NCI-H1092 treated with DMSO at 0.1 percent for 48 hours (cell line): ENCODE results near the gene PHLPP2.
A peak's percentile ranks its signal among the peaks of the same experiment; 100 is the strongest.

Source experiments
- DNase-seq: peaks from one replicate; lab custom pipeline; 2025; lab: John Stamatoyannopoulos, UW

The PHLPP2 gene

GRCh38 chr16:71666928-71667707 lies 57.4 kb downstream of the PHLPP2 start:
- DNase-seq, result no peak

GRCh38 chr16:71666264-71666663 lies 58.2 kb downstream of the PHLPP2 start:
- no peak for DNase-seq

- no peak for DNase-seq
Measured at GRCh38 chr16:71659471-71659870, 65.0 kb downstream of the PHLPP2 start.

GRCh38 chr16:71658771-71659170 lies 65.7 kb downstream of the PHLPP2 start:
- no peak for DNase-seq

GRCh38 chr16:71649704-71650103 lies 74.8 kb downstream of the PHLPP2 start:
- DNase-seq, result no peak

- no peak for DNase-seq
Measured at GRCh38 chr16:71648921-71649320, 75.6 kb downstream of the PHLPP2 start.

GRCh38 chr16:71648162-71648561 lies 76.3 kb downstream of the PHLPP2 start:
- no peak for DNase-seq

GRCh38 chr16:71647391-71647790 lies 77.1 kb downstream of the PHLPP2 start:
- no peak for DNase-seq

GRCh38 chr16:71645450-71645849 lies 79.1 kb downstream of the PHLPP2 start:
- DNase-seq, result peak; percentile 14

GRCh38 chr16:71637398-71637797 lies 87.1 kb downstream of the PHLPP2 start:
- DNase-seq, result no peak

- no peak for DNase-seq
Measured at GRCh38 chr16:71635632-71636031, 88.9 kb downstream of the PHLPP2 start.

- no peak for DNase-seq
Measured at GRCh38 chr16:71631776-71632175, 92.7 kb downstream of the PHLPP2 start.

- DNase-seq, result no peak
Measured at GRCh38 chr16:71630808-71631207, 93.7 kb downstream of the PHLPP2 start.

GRCh38 chr16:71629278-71630016 lies 95.1 kb downstream of the PHLPP2 start:
- peak; percentile 4 for DNase-seq

GRCh38 chr16:71628810-71629209 lies 95.7 kb downstream of the PHLPP2 start:
- no peak for DNase-seq

GRCh38 chr16:71627731-71628181 lies 96.7 kb downstream of the PHLPP2 start:
- DNase-seq, result no peak

GRCh38 chr16:71626858-71627213 lies 97.7 kb downstream of the PHLPP2 start:
- DNase-seq, result no peak

- DNase-seq, result no peak
Measured at GRCh38 chr16:71626018-71626857, 98.3 kb downstream of the PHLPP2 start, which contains the start of gene MARVELD3. Gene MARVELD3 (plus strand): TSS chr16:71626184. CDS start chr16:71626230, 46 bp downstream.

GRCh38 chr16:71625113-71625850 lies 99.2 kb downstream of the PHLPP2 start:
- no peak for DNase-seq

- DNase-seq, result no peak
Measured at GRCh38 chr16:71623597-71623996, 100.9 kb downstream of the PHLPP2 start.

- DNase-seq, result no peak
Measured at GRCh38 chr16:71622088-71622487, 102.4 kb downstream of the PHLPP2 start.

GRCh38 chr16:71618429-71618828 lies 106.1 kb downstream of the PHLPP2 start:
- no peak for DNase-seq
